K562 (cell line): Measurements from ENCODE around the gene ADGRB3. TPM values are rescaled to one million over a fixed set of nuclear protein-coding genes. Genes with fewer than 3 reads are reported as not detected.

Experiments
- ARID3A ChIP-seq: IDR thresholded peaks from 2 replicates; pipeline ENCODE4 v1.6.1; 2012; ENCODE audit warnings: low read depth, low read length, improper control_type of control experiment, borderline replicate concordance
- BRF1 ChIP-seq: IDR thresholded peaks from 3 replicates; pipeline ENCODE4 v1.6.1; 2011; ENCODE audit warnings: borderline replicate concordance, mild to moderate bottlenecking; ENCODE audit not compliant: insufficient read length; ENCODE audit errors: extremely low read depth
- BRF2 ChIP-seq: IDR thresholded peaks from 3 replicates; pipeline ENCODE4 v1.6.1; 2011; ENCODE audit warnings: borderline replicate concordance, mild to moderate bottlenecking; ENCODE audit not compliant: insufficient read length, insufficient read depth
- DEAF1 ChIP-seq: fragments of 450-650 bp; formaldehyde crosslinking; IDR thresholded peaks from 2 replicates; pipeline ENCODE4 v1.4.0; 2020; ENCODE audit warnings: mild to moderate bottlenecking, moderate library complexity
- ELF1 ChIP-seq: fragments of 200-800 bp; sonication (Bioruptor generic); IDR thresholded peaks from 2 replicates; pipeline ENCODE4 v1.6.1; 2016; ENCODE audit warnings: missing genetic modification characterization, missing compliant biosample characterization
- ELK1 ChIP-seq: sonication (generic); formaldehyde crosslinking; IDR thresholded peaks from 2 replicates; pipeline ENCODE4 v1.8.1; 2022; ENCODE audit warnings: missing genetic modification reagents
- GTF2A2 ChIP-seq: IDR thresholded peaks from 2 replicates; pipeline ENCODE4 v1.6.1; 2016; ENCODE audit warnings: mild to moderate bottlenecking, missing genetic modification characterization, missing compliant biosample characterization
- HCFC1 ChIP-seq: IDR thresholded peaks from 2 replicates; pipeline ENCODE4 v1.6.1; 2012; ENCODE audit warnings: low read depth, low read length, improper control_type of control experiment
- HDAC1 ChIP-seq, 2 experiments: fragments of 450-650 bp; IDR thresholded peaks; 2 replicates each; pipeline ENCODE4 v1.6.1; 2016 to 2017; ENCODE audit warnings: inconsistent platforms in 1 of 2, mild to moderate bottlenecking in 1 of 2, moderate library complexity in 1 of 2
- NCOA1 ChIP-seq: fragments of 450-650 bp; IDR thresholded peaks from 2 replicates; pipeline ENCODE4 v1.6.1; 2016; ENCODE audit warnings: low read depth
- NFYB ChIP-seq: IDR thresholded peaks from 2 replicates; pipeline ENCODE4 v1.6.1; 2011; ENCODE audit warnings: mild to moderate bottlenecking, moderate library complexity; ENCODE audit not compliant: insufficient read length; ENCODE audit errors: extremely low read depth
- PBX2 ChIP-seq, 2 experiments: IDR thresholded peaks in 1 of 2; conservative IDR thresholded peaks in 1 of 2; 2 replicates each; pipeline ENCODE4 v1.6.1; 2016; ENCODE audit warnings: low read depth in 2 of 2, mild to moderate bottlenecking in 1 of 2, missing compliant biosample characterization in 1 of 2, missing genetic modification characterization in 1 of 2, moderate library complexity in 1 of 2
- RBM22 ChIP-seq: fragments of 200-400 bp; formaldehyde crosslinking; IDR thresholded peaks from 2 replicates; pipeline ENCODE4 v1.6.1; 2018; ENCODE audit warnings: low read length, low read depth; ENCODE audit not compliant: poor library complexity, severe bottlenecking
- SMARCE1 ChIP-seq: fragments of 450-650 bp; IDR thresholded peaks from 2 replicates; pipeline ENCODE4 v1.7.1; 2016; ENCODE audit warnings: mild to moderate bottlenecking
- STAT5A ChIP-seq: IDR thresholded peaks from 2 replicates; pipeline ENCODE4 v1.6.1; 2012; ENCODE audit warnings: low read length, inconsistent platforms, borderline replicate concordance
- ZC3H11A ChIP-seq: IDR thresholded peaks from 2 replicates; pipeline ENCODE4 v1.6.1; 2012; ENCODE audit warnings: low read depth, low read length, improper control_type of control experiment
- ZNF586 ChIP-seq: fragments of 450-650 bp; formaldehyde crosslinking; conservative IDR thresholded peaks from 2 replicates; pipeline ENCODE4 v1.4.0; 2020; ENCODE audit warnings: mild to moderate bottlenecking, moderate library complexity
- ZNF644 ChIP-seq: fragments of 200-800 bp; sonication (Bioruptor generic); IDR thresholded peaks from 2 replicates; pipeline ENCODE4 v1.6.1; 2016; ENCODE audit warnings: low read depth, missing genetic modification characterization, missing compliant biosample characterization
- polyA plus RNA-seq, 8 experiments: library from polyadenylated mRNA; depleted of rRNA in 4 of 8; stranded (reverse) in 5 of 8; unstranded in 3 of 8; fragments of >200 nt; fragmentation: Nextera tagmentation in 2 of 8; fragmentation: Illumina TruSeq in 1 of 8; extraction: Ambion mirVana in 2 of 8; extraction: Trizol in 1 of 8; gene quantifications; 2 replicates each; pipeline versions ENCODE4 v1.2.1 to v1.2.3, GENCODE V29; 2011 to 2014; ENCODE audit warnings: inconsistent platforms in 1 of 8, missing spikeins in 1 of 8
- total RNA-seq, 7 experiments: library from RNA; depleted of rRNA in 6 of 7; stranded (reverse); fragments of >200 nt in 6 of 7; fragmentation: Illumina TruSeq in 2 of 7; extraction: Trizol in 2 of 7; gene quantifications; 2 replicates each; pipeline versions ENCODE4 v1.2.1 to v1.2.3, GENCODE V29; 2011 to 2021; ENCODE audit warnings: low replicate concordance in 1 of 7

ADGRB3 gene
- total and polyA plus RNA-seq, 9 of the 15 experiments (the other 6 are each of a cell fraction or from before 2014, with no cell fraction given), result 0.90 to 7.8 (median 2.4) TPM

- no peak for TF ChIP-seq BRF1
- TF ChIP-seq ELK1 (CRISPR knock-in tag), result no peak
- TF ChIP-seq ELF1 (tag), result peak; percentile 74
- TF ChIP-seq ZNF644 (tag), result no peak
- no peak for TF ChIP-seq PBX2 (CRISPR knock-in tag; IDR thresholded peaks at IDR 0.05; ENCODE audit: low read depth)
- peak; percentile 96 for TF ChIP-seq PBX2 (tag; conservative IDR thresholded peaks at IDR 0.05; ENCODE audit: low read depth)
- TF ChIP-seq GTF2A2 (tag), result no peak
- no peak for TF ChIP-seq DEAF1 (CRISPR knock-in tag)
- no peak for TF ChIP-seq BRF2
- TF ChIP-seq ZC3H11A, result no peak
- no peak for TF ChIP-seq NCOA1
- no peak for TF ChIP-seq HDAC1 (IDR thresholded peaks at IDR 0.05)
- no peak for TF ChIP-seq ZNF586 (CRISPR knock-in tag)
- no peak for TF ChIP-seq NFYB
- peak; percentile 57; the same call in 1 of the 2 replicates for TF ChIP-seq ARID3A
- 0 out of 2 replicates have a peak, but pooled peaks have one; percentile 28 for TF ChIP-seq SMARCE1
- TF ChIP-seq RBM22, result no peak
- TF ChIP-seq HCFC1, result no peak
- no peak for TF ChIP-seq STAT5A
Observed at GRCh38 chr6:68639826-68640490, 4.9 kb downstream of the ADGRB3 start (continued).
